Upper lobe of left lung (tissue), 4 donors: ENCODE data around the gene PRKCE.

Experiments used
- CTCF ChIP-seq, 6 experiments: fragments of 450-650 bp in 4 of 6; fragments of 200-600 bp in 2 of 6; sonication (generic) in 2 of 6; IDR thresholded peaks; one replicate each; pipeline ENCODE4 v1.5.1; 2016 to 2019; ENCODE audit warnings: antibody characterized with exemption in 6 of 6
- POLR2A ChIP-seq, 4 donors: fragments of 450-650 bp; IDR thresholded peaks; one replicate each; pipeline ENCODE4 v1.5.1; 2016 to 2017; ENCODE audit warnings: antibody characterized with exemption in 4 of 4, mild to moderate bottlenecking in 2 of 4
- POLR2AphosphoS5 ChIP-seq, 2 donors: sonication (generic); formaldehyde crosslinking; IDR thresholded peaks; one replicate each; pipeline ENCODE4 v1.5.1; 2017; ENCODE audit warnings: antibody characterized with exemption in 2 of 2

GRCh38 chr2:45688479-45689298 is 37.2 kb downstream of the PRKCE start:
- TF ChIP-seq POLR2A (IDR thresholded peaks at IDR 0.05) (no peak), CTCF (IDR thresholded peaks at IDR 0.05) (no peak), POLR2AphosphoS5 (IDR thresholded peaks at IDR 0.05) (no peak)
